ENCODE data around the gene BPIFA3.

GRCh38 chr20:33240923-33241322, 23.8 kb downstream of the BPIFA3 start:
- TF ChIP-seq CTCF (conservative IDR thresholded peaks at IDR 0.05 in 1 of 2, IDR thresholded peaks at IDR 0.05 in 1 of 2; ENCODE audit: low read depth in 1 of 2, low read length in 2 of 2) (no peak), EZH2 (IDR thresholded peaks at IDR 0.05; ENCODE audit: low read length, missing control alignments) (no peak)
